Ecto neural progenitor cell (in vitro differentiated cells): ENCODE measurements around the gene POLR3GL.

ENCODE experiments used
- DNase-seq: peaks from one replicate; pipeline ENCODE4 v3.0.0-alpha.2; 2018; ENCODE audit warnings: low spot score

The POLR3GL gene

DNA sequence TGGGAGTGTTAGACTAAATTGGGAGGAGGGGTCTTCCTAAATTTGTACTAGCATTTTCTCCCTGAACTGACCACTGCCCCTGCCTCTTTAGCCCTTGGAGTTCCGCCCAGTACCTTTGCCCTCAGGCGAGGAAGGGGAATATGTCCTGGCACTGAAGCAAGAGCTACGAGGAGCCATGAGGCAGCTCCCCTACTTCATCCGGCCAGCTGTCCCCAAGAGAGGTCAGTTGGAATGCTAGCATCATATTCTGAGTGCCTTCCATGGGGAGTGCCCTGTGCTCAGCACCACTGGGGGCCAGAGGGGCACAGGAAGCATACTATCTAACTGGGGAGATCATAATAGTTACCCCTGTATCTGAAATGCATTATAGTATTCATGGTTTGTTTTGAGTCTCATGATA lies 10.7 kb downstream of the POLR3GL start:
- DNase-seq: no peak

DNA sequence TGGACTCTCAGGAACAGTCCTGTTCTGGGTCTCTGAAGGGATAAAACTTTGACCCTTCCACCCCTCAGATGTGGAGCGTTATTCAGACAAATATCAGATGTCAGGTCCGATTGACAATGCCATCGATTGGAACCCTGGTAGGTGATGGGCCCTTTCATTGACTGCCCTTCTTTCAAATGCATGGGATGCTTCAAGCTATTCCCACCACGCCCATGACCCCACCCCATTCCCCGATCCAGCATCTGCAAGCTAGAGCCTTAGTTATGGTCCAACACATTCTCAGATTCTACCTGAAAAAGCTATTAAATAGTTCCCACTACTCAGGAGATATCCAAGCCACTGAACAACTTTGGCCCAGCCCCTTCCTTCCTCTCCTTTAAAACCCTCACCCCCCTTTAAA lies 12.5 kb downstream of the POLR3GL start:
- DNase-seq: no peak

DNA sequence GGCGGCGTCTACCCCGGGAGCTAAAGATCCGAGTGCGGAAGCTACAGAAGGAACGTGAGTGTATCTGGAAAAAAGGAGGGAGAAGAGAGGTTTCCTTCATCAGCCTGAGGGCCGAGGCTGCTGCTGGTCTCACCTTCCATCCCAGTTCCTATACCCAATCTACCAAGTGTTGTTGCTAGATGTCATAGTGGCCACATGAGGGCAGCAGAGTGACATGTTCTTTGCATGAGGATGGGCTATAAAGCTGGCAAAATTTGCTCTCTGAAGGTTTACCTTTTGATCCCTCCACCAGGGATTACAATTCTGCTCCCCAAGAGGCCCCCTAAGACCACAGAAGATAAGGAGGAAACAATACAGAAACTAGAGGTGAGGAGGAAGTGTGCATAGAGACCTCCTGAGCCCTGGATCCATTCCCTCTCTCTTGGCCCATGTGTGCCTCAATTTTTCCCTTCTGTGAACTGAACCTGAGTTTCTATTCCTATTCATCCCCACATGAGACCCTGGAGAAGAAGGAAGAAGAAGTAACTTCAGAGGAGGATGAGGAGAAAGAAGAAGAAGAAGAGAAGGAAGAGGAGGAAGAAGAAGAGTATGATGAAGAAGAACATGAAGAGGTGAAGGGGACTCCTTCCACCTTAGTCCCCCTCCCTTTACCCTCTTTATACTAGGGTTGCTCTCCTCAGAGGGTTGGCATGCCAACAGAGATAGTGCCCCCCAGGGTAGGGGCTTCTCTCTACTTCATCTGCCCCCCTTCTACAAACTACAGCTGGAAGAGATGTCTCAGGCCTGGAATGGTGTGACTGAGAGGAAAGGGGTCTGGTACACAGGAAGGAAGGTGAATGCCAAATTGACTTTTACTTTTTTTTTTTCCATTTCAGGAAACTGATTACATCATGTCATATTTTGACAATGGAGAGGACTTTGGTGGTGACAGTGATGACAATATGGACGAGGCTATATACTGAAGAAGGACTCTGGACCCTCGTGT lies 13.3 kb downstream of the POLR3GL start:
- peak; percentile 71 for DNase-seq

DNA sequence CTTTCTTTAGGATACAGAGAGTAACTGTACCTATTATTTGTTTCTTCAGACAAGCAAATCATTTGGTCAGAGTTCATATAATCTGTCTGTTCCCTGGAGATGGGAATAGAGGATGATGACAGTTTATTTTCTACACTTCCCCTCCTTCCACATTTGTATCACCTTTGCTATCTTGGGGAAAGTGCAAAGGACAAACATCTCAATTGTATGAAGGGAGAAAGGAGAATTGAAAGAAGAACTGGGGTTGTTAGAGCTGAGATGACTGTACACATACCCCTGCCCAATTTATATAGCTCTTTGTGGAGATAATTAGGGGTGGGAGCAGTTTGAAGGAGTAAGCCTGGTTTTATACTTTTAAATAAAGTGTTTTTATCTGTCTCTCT lies 14.0 kb downstream of the POLR3GL start:
- DNase-seq: no peak

DNA sequence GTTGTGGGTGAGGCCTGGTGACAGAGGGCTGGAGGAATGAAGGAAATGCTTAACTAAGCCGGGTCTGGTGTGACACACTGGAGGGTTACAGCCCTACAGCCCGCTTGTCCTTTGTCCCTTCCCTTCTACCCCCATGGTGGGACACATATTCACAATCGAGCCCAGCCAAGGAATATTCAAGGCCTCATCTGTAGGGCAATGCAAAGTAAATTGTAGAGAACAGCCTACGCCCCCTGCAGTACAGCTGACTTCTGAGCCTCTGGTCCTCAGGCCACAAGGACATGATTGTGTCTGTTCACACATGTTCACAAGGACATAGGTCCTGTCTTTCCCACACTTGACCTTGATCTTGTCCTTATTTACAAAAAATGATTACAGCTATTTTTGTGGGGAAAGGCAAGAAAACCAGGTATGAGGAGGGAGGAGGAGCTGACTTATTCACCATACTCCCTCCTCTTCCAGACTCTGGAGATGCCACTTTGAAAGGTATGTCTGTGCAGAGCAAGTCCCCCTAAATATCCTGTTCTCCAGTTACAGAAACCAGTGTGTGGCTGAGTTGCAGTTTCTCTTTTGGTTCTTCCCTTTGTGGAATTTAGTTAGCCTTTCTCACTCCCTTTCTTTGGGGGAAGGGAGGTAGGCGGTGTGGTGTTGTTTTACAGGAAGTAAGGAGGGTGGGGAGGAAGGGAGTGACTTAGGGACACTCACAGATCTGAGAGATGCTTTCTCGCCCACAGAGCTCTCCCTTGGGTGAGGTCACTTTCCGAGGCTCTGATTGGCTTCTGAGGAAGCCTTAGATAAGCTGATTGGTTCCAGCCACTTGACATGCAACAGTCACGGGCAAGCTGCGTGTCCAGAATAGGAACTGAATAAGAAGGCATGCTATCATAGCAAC lies 14.6 kb downstream of the POLR3GL start:
- peak; percentile 83 for DNase-seq

DNA sequence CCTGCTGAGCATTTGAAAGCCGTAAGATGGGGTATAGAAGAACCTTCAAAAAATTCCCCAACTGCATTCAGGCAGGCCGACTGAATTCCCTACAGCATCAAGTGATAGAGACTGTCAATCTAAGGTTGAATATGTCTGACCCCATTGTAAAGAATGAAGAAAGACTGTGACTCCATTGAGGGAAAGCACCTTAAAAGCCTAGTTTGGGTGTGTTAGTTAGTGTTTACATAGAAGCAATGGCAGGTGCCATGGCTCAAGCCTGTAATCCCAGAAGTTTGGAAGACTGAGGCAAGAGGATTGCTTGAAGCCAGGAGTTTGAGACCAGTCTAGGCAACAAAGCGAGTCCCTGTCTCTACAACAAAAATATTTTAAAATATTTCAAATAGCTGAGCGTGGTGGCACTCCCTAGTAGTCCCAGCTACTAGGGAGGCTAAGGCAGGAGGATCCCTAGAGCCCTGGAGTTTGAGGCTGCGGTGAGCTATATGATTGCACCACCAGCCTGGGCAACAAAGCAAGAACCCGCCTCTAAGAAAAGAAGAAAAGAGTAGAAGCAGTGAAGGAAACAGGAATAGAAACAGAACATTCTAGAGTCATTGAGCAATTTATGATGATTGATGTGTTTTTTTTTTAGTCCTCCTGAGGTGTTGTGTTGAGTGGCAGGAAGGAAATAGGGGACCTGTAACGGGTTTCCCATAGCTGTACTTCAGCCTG lies 15.4 kb downstream of the POLR3GL start:
- DNase-seq: no peak

DNA sequence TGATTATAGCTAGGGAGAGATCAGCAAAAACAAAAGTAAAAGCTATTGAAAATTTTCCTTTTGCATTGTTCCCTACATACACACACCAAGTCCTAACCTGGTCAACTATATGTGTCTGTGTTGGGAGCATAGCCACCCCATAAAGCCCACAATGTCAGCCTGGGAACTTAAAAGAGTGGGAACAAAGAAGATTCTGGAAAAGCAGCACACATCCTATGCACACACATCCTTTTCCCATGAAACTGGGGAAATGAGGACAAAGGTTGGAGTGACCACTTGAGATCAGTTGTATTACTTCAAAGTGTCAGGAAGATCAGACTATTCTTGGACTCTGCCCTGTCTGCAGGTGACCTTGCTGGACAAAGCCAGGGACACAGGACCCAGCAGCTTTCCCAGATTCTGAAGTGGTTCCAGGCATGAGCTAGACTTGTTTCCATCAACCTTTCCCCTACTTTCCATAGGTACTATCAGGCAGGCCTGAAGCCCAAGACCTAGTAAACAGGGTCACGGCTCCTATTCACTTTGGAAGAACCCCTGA lies 16.0 kb downstream of the POLR3GL start:
- DNase-seq: no peak

DNA sequence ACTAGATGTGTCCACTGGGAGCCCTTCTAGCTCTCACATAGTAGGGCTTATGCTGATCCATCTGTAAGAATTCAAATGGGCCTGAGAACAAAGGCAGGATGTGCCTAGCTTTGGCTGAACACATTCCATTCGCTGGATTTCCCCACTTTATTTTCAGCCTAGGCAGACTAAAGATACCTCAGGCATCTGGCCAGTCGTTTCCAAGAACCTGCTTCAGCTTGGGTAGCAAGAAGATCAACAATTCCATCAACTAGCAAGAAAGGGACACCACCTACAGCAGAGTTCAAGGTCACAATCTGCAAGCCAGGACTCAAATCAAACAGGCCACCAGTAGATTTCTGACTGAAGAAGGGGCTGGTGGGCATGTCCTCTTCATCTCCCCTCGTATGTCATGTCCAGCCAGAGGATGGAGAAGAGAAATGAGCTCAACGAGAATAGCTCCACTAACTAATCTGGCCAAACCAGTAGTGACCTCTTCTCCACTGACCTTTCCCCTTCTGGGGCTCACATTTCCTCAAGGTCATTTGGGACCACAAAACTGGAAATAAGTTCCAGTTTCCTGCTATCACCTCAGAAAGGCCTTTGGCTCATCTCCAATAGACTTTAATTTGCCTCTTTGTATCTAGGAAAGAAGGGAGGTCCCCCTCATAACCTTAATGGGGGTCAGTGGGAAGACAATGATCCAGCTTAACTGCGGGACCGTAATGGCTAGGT lies 17.7 kb downstream of the POLR3GL start:
- no peak for DNase-seq

DNA sequence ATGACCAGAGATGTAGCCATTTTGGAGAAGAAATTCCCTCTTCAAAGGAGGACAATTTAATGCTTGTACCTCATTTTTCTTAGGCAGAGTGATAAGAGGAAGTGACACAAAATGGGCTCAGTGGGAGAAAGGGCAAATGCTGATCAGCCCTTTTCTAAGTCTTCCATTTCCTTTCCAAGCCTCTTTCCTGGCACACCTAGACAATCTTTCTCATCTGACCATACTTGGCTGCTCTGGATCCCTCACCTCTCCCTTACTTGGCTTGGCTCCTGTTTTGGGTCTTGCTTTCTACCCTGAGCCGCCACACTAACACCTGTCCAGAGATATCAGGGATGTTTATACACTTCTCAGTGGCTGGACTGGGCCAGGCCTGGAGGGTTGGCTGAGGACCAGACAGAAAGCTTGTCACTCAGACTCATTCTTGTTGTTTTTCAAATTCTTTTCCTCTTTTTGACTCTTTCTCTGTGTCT lies 18.8 kb downstream of the POLR3GL start:
- no peak for DNase-seq

DNA sequence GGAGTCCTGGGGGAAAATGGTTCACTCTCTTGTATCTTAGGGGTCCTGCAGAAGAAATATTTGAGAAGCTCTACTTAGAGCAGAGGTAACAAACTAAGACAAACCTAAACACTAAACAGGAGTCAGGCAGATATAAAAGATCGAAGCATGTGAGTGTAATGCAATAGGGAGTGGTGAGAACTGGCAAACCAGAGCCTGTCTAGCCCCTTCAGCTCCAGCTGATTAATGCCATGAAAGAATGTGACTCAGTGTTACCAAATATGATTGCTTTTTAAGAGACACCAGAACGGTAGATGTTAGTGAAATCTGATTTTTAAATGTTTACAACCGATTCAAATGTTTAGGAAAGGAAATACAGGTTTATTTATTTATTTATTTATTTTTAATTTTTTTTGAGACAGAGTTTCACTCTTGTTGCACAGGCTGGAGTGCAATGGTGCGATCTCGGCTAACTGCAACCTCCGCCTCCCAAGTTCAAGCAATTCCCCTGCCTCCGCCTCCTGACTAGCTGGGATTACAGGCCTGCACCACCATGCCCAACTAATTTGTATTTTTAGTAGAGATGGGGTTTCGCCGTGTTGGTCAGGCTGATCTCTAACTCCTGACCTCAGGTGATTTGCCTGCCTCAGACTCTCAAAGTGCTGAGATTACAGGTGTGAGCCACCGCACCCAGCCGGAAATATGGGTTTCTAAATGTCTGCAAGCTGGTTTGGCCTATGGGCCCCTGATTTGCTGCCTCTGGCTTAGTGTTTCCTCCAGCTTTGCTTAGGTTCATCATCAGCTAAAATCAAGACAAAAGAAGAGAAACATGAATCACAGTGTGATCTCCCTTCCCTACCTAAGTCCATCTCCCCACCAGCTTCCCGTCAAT lies 19.7 kb downstream of the POLR3GL start:
- no peak for DNase-seq

DNA sequence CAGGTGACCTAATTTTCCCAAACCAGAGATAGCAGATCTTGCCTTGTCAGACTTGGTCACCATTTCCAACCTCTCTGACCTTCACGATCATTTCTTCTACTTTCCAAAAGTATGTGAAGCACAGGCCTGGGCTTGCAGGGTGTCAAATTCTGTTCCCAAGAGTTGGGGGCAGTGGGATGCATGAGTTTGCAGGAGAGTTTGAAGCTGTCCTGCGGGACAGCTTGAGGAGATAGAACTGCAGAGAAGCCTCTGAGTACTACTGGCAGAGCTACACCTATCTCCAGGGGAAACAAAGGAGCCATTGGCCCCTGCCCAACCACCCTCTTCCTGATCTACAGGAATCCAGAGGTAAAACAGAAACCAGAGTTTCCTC lies 20.6 kb downstream of the POLR3GL start:
- no peak for DNase-seq

DNA sequence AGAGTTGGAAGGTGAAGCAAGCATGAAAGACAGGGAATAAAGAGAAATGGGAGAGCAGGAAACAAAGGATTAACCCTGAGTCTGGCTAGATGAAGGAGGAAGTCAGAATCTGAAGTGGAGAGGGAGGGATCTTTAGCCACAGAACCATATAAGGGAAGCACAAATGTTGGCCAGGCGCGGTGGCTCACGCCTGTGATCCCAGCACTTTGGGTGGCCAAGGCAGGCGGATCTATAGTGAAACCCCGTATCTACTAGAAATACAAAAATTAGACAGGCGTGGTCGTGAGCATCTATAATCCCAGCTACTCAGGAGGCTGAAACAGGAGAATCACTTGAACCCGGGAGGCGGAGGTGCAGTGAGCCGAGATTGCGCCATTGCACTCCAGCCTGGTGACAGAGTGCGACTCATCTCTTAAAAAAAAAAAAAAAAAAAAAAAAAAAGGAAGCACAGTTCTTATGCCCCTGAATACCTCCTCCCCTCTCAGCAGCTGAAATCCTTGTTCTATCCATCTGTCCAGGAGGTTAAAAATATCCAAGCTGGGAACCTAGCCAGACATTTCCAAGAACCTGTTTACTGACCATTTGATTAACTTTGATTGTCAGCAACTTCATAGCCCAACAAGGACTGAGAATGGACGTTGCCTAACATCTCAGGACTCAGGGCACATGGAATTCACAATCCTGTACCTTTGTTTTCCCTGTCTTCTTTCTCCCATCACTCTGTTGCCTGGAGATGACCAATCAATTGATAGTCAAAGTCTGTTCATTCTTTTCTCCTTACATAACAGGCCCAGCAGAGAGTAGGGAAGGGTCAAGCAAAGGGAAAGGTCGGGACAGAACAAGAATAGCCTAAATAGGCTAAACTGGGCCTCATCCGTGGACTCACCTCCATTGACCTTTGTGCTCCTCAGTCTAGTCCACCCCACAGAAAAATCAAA lies 21.3 kb downstream of the POLR3GL start:
- DNase-seq: no peak

DNA sequence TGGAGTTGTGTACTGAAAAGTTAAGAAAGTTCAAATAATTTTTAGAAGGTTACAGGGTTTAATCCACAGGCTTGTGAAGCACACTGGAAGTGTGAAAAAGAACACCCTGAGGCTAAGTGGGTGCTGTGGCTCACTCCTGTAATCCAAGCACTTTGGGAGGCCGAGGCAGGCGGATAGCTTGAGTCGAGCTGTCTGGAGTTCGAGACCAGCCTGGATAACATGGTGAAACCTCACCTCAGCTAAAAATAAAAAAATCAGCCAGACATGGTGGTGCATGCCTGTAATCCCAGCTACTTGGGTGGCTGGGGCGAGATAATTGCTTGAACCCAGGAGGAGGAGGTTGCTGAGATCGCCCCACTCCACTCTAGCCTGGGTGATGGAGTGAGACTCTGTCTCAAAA lies 22.1 kb downstream of the POLR3GL start:
- no peak for DNase-seq

DNA sequence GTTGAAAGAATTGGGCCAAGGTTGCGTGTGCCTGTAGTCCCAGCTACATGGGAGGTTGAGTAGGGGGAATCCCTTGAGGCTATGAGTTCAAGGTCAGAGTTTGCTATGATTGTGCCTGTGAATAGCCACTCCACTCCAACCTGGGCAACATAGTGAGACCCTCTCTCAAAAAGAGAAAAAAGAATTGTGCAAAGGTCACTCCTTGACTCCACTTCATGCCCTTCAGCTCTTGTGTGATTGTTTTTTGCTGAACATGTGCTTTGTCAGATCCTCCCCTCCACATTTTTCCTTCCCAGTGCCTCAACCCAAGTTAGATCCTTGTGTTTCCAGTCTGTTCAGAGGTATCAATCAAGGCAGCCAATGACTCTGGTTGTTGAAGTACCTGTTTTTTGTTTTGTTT lies 23.4 kb downstream of the POLR3GL start:
- no peak for DNase-seq

DNA sequence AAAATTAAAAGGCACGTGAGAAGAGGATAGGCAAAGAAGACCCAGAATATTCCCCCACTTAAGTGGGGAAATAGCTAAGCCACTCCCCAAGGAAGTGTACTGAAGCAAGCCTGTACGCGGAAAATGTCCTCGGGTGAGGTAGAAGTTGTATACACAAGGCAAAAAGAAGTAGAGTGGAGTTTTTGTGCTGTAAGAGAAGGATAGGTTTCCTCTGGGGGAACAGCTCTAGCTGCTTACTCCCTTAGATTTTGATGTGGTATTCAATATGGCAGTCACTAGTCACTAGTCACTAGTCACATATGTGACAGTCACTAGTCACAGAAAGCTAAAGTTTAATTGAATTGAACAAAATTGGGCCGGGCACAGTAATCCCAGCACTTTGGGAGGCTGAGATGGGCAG lies 24.3 kb downstream of the POLR3GL start:
- DNase-seq: no peak

DNA sequence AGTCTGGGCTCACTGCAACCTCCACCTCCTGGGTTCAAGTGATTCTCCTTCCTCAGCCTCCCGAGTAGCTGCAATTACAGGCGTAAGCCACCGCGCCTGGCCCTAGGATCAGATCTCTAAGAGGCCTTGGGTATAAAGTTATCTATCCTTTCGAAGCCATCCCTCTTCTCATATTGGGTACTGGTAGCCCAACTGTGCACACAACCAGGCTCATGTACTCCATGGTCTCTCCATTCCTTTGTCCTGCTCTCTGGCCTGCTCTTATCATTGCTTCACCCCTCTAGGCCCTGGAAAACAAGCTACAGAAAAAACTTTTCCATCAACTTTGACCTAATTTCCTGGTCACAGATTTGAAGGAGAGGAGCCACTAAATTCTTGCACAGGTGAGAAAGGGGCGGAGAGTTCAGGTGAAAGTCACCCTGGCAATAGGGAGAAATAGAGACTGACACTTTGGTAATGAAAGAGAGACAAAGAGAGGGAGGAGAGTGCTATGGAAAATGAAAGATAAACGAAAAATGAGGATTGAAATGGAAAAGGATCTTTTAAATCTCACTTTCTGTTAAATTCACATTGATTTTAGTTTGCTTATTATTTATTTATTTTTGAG lies 25.9 kb downstream of the POLR3GL start:
- DNase-seq: no peak

DNA sequence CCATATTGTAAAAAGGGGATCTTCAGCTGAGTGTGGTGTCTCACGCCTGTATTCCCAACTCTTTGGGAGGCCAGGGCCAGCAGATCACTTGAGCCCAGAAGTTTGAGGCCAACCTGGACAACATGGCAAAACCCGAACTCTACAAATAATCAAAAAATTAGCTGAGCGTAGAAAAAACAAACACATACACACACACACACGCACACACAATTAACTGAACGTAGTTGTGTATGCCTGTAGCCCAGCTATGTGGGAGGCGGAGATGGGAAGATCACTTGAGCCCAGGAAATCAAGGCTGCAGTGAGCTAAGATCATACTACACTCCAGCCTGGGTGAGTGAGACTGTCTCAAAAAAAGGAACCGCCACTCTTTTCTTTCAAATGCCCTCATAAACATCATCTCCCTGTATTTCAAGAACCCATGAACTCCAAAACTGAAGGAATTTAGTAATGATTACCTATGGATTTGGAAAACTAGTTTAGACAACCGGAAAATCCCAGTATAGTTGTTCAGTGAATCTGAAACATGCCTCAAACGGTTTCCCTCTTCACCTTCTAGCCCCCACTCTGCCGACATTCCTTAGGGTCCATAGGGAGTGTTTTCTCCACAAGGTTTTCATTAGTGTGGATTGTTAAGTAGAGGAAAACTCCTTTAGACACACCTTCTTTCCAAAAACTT lies 27.4 kb downstream of the POLR3GL start:
- DNase-seq: no peak

DNA sequence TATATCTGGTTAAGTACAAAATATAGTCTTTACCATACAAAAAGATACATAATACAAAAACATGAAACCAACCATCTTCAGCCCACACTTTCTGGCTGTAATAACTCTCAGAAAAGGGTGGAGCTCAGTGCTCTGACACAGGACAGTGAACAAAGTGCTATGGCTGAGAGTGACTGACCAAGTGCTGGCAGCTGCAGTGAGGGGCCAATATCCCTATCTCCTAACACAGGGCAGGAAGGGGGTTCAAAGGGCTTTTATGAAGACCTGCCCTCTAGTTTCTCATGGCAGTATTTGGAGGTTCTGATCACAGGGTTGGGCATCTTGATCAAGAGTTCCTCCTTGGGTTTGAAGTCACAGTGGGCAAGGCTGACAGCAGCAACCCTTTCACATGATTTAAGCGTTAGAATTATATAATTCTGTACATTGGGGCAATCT lies 28.0 kb downstream of the POLR3GL start:
- DNase-seq: no peak
